Karpas-422 (cell line): ENCODE measurements around the gene ANKRD18A. TPM values are rescaled to one million over a fixed set of nuclear protein-coding genes. Genes with fewer than 3 reads are reported as not detected.
"Not testable (repeated sequence)": the region's sequence is repeated elsewhere in the genome, so short reads cannot be mapped to it uniquely, and the experiment has no call there.

Experiments used
- DNase-seq: peaks from one replicate; pipeline ENCODE4 v3.0.0-alpha.2; 2015
- H2AFZ ChIP-seq: fragments of 200-600 bp; sonication (generic); 2 replicates; pipeline ENCODE4 v1.6.1; 2014; ENCODE audit warnings: antibody characterized with exemption, low read length, mixed read lengths
- H3K27ac ChIP-seq: fragments of 200-600 bp; sonication (generic); 2 replicates; pipeline ENCODE4 v1.5.1; 2014; ENCODE audit warnings: mild to moderate bottlenecking, low read length, moderate library complexity
- H3K27me3 ChIP-seq: fragments of 200-600 bp; sonication (generic); 2 replicates; pipeline ENCODE4 v1.6.1; 2014; ENCODE audit warnings: low read length, mixed read lengths
- H3K36me3 ChIP-seq: fragments of 200-600 bp; sonication (generic); 2 replicates; pipeline ENCODE4 v1.6.1; 2014; ENCODE audit warnings: low read length, mixed read lengths; ENCODE audit not compliant: insufficient read depth
- H3K4me1 ChIP-seq: fragments of 200-600 bp; sonication (generic); 2 replicates; pipeline ENCODE4 v1.6.1; 2014; ENCODE audit warnings: mild to moderate bottlenecking, low read length, mixed read lengths
- H3K4me2 ChIP-seq: fragments of 200-600 bp; sonication (generic); 2 replicates; pipeline ENCODE4 v1.6.1; 2014; ENCODE audit warnings: low read length, low read depth, mild to moderate bottlenecking; ENCODE audit not compliant: poor library complexity, severe bottlenecking
- H3K4me3 ChIP-seq: fragments of 200-600 bp; sonication (generic); 2 replicates; pipeline ENCODE4 v1.5.1; 2014; ENCODE audit warnings: mild to moderate bottlenecking, antibody characterized with exemption, low read length, mixed read lengths
- H3K79me2 ChIP-seq: fragments of 200-600 bp; sonication (generic); 2 replicates; pipeline ENCODE4 v1.6.1; 2014; ENCODE audit warnings: mild to moderate bottlenecking, low read length, mixed read lengths
- H3K9ac ChIP-seq: fragments of 200-600 bp; sonication (generic); 2 replicates; pipeline ENCODE4 v1.6.0; 2014; ENCODE audit warnings: low read length
- H3K9me2 ChIP-seq: fragments of 200-600 bp; sonication (generic), shearing (Covaris generic); replicated peaks from 2 replicates; pipeline ENCODE4 v1.6.0; 2014; ENCODE audit warnings: mild to moderate bottlenecking, low read length, moderate library complexity; ENCODE audit not compliant: insufficient read depth
- H3K9me3 ChIP-seq: fragments of 300-700, 200-600 bp; sonication (generic); 2 replicates; pipeline ENCODE4 v1.6.1; 2014; ENCODE audit warnings: low read length, mixed read lengths
- H4K20me1 ChIP-seq: fragments of 200-600 bp; sonication (generic); 2 replicates; pipeline ENCODE4 v1.6.1; 2014; ENCODE audit warnings: mild to moderate bottlenecking, antibody characterized with exemption, low read length, low read depth; ENCODE audit not compliant: insufficient read depth
- total RNA-seq: library from RNA; depleted of rRNA; stranded (reverse); fragments of >200 nt; shearing (Covaris generic); gene quantifications from 2 replicates; pipeline ENCODE4 v1.2.3, GENCODE V29; 2014; ENCODE audit warnings: low replicate concordance

Gene ANKRD18A
- total RNA-seq, 1 experiment from 2014 or later = not detected

DNA sequence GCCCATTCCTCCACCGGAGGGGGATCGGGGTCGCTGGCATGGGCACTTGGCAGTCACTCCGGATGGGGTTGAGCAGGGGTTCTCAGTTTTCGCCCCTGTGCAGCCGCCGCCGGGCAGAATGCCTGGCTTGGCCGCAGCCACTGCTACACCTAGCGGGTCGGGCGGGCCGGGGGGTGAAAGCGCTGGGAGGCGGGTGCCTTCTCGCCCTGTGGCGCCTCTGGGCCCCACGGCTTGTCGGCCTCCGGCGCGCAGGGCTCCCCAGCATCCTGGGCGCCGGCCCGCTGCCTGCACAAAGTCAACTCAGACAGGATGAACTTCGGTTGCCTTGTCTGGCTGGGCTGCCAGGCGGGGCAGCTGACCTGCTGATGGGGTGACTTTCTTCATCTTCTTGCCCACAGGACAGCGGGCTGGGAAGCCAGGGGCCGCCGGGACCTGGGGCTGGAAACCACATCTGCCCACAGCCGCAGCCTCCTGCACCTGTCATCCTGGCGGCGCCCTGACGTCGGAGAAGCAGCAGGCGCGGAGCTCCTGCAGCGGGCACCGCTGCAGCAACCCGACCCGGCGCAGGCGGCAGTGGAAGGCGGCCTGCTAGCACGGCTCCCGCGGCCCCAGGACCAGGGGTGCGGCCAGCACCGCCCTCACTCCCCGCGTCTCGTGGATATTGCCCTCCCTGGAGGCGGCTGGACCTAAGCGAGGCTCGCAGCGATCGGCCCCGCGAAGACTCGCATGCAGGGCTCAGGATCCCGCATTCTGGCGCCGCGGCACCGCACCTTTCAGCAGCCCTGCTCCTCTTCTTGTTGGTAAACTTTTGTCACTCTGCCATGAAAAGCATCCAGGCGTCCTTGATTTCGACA, 1.3 kb upstream of the ANKRD18A start:
- Histone ChIP-seq H3K79me2 (no peaks in the 10 kb centered on the region), H3K4me1 (no peaks in the 10 kb centered on the region), H3K9me3 (no peaks in the 10 kb centered on the region), H3K9me2 (no peaks in the 10 kb centered on the region), H3K4me2 (no peak overlapping the region), H4K20me1 (no peaks in the 10 kb centered on the region), H3K27me3 (peaks cover 3% of the 10 kb centered on the region; the same call in 1 of the 2 replicates), H2AFZ (no peak overlapping the region), H3K4me3 (no peak overlapping the region), H3K9ac (no peak overlapping the region), H3K27ac (no peak overlapping the region), H3K36me3 (no peaks in the 10 kb centered on the region)
- no peak for DNase-seq

DNA sequence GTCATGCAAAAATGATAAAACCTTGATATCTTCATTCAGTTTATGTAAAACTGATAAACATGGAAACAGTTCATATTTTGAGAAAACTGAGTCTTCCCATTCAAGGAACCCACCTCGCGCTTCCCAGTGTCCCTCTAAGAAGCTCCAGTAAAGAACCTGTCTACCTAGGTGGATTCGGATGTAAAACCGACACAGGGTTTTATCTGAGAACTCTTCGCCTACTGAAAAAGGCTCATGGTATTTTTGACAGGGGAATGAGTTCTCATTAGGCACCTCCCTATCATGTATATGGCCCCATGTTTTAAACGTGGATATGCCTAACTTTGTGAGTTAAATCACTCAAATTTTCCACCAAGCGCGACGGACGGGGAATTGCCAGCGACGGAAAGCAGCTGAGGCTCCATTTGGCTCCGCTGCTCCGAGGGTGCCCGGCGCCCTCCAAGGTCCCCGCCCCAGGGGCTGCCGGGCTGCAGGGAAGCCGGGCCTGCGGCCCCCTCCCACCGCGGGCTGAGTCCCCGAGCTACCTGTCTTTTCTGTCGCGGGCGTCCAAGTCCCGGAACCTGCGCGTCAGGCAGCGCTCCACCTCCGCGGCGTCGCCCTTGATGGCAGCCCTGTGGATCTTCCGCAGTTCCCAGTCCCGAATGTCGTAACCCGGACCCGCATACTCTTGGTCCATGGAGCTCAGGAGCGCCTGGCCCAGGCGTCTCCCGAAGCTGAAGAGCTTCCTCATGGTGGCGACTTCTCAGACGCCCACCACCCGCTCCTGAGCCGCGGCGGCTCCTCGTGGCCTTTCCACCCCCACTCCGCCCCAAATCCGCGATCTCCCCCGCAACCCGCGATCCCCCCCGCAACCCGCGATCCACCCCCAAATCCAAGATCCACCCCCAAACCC, 594 bp downstream of the ANKRD18A start:
- H3K9me2 ChIP-seq = no peaks in the 10 kb centered on the region
- H3K79me2 ChIP-seq = no peaks in the 10 kb centered on the region
- DNase-seq = no peak
- no peaks in the 10 kb centered on the region for H3K4me1 ChIP-seq
- H3K4me3 ChIP-seq = no peak overlapping the region
- H3K27me3 ChIP-seq = no peaks in the 10 kb centered on the region
- no peaks in the 10 kb centered on the region for H3K36me3 ChIP-seq
- no peaks in the 10 kb centered on the region for H3K9me3 ChIP-seq
- H4K20me1 ChIP-seq = no peaks in the 10 kb centered on the region
- H2AFZ ChIP-seq = no peak overlapping the region
- no peak overlapping the region for H3K9ac ChIP-seq
- no peak overlapping the region for H3K4me2 ChIP-seq
- H3K27ac ChIP-seq = no peak overlapping the region

DNA sequence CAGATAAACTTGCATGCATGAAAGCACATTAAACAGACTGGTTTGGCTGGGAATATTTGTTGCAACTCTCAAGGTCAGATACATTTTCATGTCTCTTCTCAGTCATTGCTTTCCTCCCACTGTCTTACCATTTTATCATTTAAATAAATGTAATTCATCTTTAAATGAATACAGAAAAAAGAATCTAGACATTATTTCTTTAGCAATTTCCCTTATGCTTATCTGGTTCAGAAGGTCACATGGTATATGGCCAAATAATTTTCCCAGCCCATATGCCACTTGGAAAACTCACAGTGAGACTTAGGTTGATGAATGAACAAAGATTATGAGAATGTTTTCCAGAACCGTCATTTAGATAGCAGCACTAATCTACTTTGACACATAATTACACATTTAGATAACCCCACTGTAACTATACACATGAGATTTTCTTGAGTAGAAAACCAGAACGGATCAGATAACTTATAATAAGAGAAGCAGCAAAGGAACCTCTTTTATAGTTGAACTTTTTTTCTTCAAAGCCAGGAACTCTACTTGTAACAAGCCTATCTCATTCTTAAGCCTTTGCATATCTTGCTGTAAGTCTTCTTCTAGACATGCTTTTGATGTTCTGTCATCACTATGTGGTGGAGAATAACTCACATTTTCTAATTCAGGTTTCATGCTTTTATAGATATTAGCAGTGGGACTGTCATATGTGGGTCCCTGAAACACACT, 22.2 kb downstream of the ANKRD18A start:
- not testable (repeated sequence) for H3K4me1 ChIP-seq, DNase-seq, H3K9me3 ChIP-seq, H4K20me1 ChIP-seq, H3K4me3 ChIP-seq, H3K9ac ChIP-seq, H3K4me2 ChIP-seq, H3K9me2 ChIP-seq, H3K27me3 ChIP-seq, H3K36me3 ChIP-seq, H2AFZ ChIP-seq, H3K27ac ChIP-seq, H3K79me2 ChIP-seq

DNA sequence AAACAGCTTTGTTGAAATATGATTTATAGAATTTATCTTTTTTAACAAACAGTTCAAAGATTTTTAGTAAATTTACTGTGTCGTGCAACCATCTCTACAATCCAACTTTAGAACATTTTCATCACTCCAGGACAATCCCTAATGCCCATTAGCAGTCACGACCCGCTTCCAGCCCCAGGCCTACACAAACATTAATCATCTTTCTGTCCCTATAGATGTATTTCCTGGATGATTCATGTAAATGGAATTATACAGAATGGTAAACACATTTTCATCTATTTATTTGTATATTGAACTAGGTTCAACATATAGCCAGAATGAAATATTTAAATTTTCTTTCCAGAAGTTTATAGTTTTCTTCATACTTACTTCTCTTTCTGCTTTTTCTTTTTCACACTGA, 25.3 kb downstream of the ANKRD18A start:
- not testable (repeated sequence) for H3K9me3 ChIP-seq, H3K27ac ChIP-seq, H3K9ac ChIP-seq, H4K20me1 ChIP-seq, H3K4me2 ChIP-seq, H3K36me3 ChIP-seq, H3K4me1 ChIP-seq, H3K4me3 ChIP-seq, H3K9me2 ChIP-seq, H2AFZ ChIP-seq, H3K27me3 ChIP-seq, DNase-seq, H3K79me2 ChIP-seq

DNA sequence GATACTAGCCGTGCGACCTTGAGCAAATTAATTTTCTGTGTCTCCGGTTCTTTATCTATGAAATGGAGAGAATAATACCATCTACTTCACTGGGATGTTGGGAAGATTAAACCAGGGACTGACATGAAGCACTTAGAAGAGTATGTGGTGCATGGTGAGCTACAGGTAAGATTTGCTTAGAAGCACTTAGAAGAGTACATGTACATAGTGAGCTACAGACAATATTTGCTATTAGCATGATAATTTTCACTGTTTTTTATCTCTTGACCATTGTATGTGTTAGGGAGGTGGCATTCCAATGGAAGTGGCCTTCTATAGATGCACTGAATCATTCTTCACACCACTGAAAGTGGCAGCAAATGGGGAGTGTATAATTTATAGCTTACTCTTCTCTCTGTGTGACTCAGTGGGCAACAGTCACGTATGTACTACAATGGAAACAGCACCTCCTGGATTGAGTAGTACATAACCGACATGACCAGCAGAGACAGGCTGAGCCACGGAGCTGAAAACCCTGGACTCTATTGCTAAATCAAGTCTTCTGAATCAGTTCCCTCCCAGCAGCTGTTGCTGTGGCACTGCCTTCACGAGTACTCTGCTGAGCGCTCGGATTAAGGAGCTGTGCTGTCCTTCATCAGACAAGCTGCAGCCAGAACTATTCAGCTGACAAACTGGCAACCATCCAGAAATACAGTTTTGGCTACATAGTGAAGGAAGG, 28.9 kb downstream of the ANKRD18A start:
- H3K9me3 ChIP-seq, H3K36me3 ChIP-seq, H4K20me1 ChIP-seq, DNase-seq, H3K4me3 ChIP-seq, H2AFZ ChIP-seq, H3K9ac ChIP-seq, H3K4me1 ChIP-seq, H3K27me3 ChIP-seq, H3K4me2 ChIP-seq, H3K79me2 ChIP-seq, H3K27ac ChIP-seq, H3K9me2 ChIP-seq: not testable (repeated sequence)

DNA sequence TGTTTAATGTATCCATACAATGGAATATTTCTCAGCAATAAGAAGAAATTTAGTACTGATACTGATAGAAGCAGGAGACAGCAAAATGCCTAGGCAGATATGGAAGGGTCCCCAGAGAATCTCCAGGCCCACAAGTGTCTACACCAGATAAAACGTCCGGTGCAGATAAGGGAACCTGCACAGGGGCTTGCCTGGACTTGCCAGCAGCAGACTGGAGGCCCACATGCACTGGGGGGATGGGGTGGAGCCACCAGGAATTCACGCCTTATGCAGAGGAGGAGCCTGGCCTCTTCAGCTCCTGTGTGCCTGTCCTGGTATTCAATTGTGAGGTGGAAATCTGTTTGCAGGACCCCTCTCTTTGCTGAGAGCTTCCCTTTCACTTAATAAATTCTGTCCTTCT, 36.6 kb downstream of the ANKRD18A start:
- H3K79me2 ChIP-seq, H3K4me3 ChIP-seq, H3K27me3 ChIP-seq, H3K36me3 ChIP-seq, H3K4me1 ChIP-seq, H3K4me2 ChIP-seq, H3K9me3 ChIP-seq, DNase-seq, H2AFZ ChIP-seq, H3K9ac ChIP-seq, H3K27ac ChIP-seq, H4K20me1 ChIP-seq, H3K9me2 ChIP-seq: not testable (repeated sequence)

DNA sequence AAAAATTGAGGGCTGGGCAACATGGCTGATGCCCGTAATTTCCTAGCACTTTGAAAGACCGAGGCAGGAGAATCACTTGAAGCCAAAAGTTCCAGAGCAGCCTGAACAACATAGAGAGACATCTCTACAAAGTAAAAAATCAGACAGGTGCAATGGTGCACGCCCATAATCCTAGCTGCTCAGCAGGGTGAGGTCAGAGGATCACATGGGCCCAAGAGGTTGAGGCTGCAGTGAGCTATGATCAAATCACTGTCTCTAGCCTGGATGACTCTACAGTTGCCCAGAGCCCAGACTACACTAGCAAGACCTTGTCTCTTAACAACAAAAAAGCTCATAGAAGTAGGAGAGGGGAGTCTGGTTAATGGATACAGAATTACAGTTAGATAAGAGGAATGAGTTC, 40.3 kb downstream of the ANKRD18A start:
- not testable (repeated sequence) for H3K4me1 ChIP-seq, H3K36me3 ChIP-seq, H3K9ac ChIP-seq, H2AFZ ChIP-seq, H3K9me2 ChIP-seq, H3K79me2 ChIP-seq, DNase-seq, H3K9me3 ChIP-seq, H3K27ac ChIP-seq, H3K4me2 ChIP-seq, H4K20me1 ChIP-seq, H3K4me3 ChIP-seq, H3K27me3 ChIP-seq
